Smooth muscle cell (in vitro differentiated cells): ENCODE measurements around the gene RHBDD3. TPM values are rescaled to one million over a fixed set of nuclear protein-coding genes. Genes with fewer than 3 reads are reported as not detected.

Experiments
- DNase-seq: peaks from one replicate; lab custom pipeline; 2025; ENCODE audit not compliant: unreplicated experiment; lab: John Stamatoyannopoulos, UW
- H2AFZ ChIP-seq: fragments of 200-600 bp; sonication (generic); 2 replicates; pipeline ENCODE4 v1.6.0; 2016; ENCODE audit warnings: antibody characterized with exemption, low read depth, mild to moderate bottlenecking
- H3F3A ChIP-seq: fragments of 200-600 bp; sonication (generic); 2 replicates; pipeline ENCODE4 v1.6.0; 2017; ENCODE audit warnings: antibody characterized with exemption, low read depth
- H3K27ac ChIP-seq: fragments of 200-600 bp; sonication (generic); 2 replicates; pipeline ENCODE4 v1.5.1; 2016; ENCODE audit warnings: low read depth, mild to moderate bottlenecking
- H3K27me3 ChIP-seq: fragments of 200-600 bp; sonication (generic); 2 replicates; pipeline ENCODE4 v1.6.1; 2016; ENCODE audit warnings: low read depth, mild to moderate bottlenecking
- H3K36me3 ChIP-seq: fragments of 200-600 bp; sonication (generic); 2 replicates; pipeline ENCODE4 v1.5.1; 2016; ENCODE audit warnings: low read depth
- H3K4me1 ChIP-seq: fragments of 200-600 bp; sonication (generic); 2 replicates; pipeline ENCODE4 v1.5.1; 2016; ENCODE audit warnings: low read depth
- H3K4me2 ChIP-seq: fragments of 200-600 bp; sonication (generic); 2 replicates; pipeline ENCODE4 v1.6.0; 2016; ENCODE audit warnings: mild to moderate bottlenecking
- H3K4me3 ChIP-seq: fragments of 200-600 bp; sonication (generic); 2 replicates; pipeline ENCODE4 v1.5.1; 2016; ENCODE audit warnings: mild to moderate bottlenecking
- H3K79me2 ChIP-seq: fragments of 200-600 bp; sonication (generic); 2 replicates; pipeline ENCODE4 v1.6.0; 2016; ENCODE audit warnings: low read depth, mild to moderate bottlenecking
- H3K9ac ChIP-seq: fragments of 200-600 bp; sonication (generic); 2 replicates; pipeline ENCODE4 v1.6.0; 2016; ENCODE audit warnings: low read depth
- H3K9me3 ChIP-seq: fragments of 200-600 bp; sonication (generic); replicated peaks from 2 replicates; pipeline ENCODE4 v1.5.1; 2016; ENCODE audit warnings: low read depth
- H4K20me1 ChIP-seq: fragments of 200-600 bp; sonication (generic); 2 replicates; pipeline ENCODE4 v1.6.0; 2016; ENCODE audit warnings: low read depth
- CTCF ChIP-seq: fragments of 200-600 bp; sonication (generic); IDR thresholded peaks from 2 replicates; pipeline ENCODE4 v1.5.1; 2017; ENCODE audit warnings: borderline replicate concordance, mild to moderate bottlenecking, antibody characterized with exemption; ENCODE audit not compliant: insufficient read depth, poor library complexity, severe bottlenecking
- WGBS: methylation state at CpG from one replicate; pipeline ENCODE4 v1.1.7; 2016; ENCODE audit warnings: low lambda C conversion rate; 5-methylcytosine and 5-hydroxymethylcytosine counted together
- polyA plus RNA-seq: library from polyadenylated mRNA; unstranded; fragments of >200 nt; fragmentation: Nextera tagmentation; extraction: Ambion mirVana; gene quantifications from 2 replicates; pipeline ENCODE4 v1.2.1, GENCODE V29; 2016
- total RNA-seq: library from RNA; depleted of rRNA; stranded (reverse); fragments of >200 nt; gene quantifications from 2 replicates; pipeline ENCODE4 v1.2.3, GENCODE V29; 2014

RHBDD3 gene
- total and polyA plus RNA-seq, 2 experiments from 2014 or later, result 16.5 to 39.1 TPM

- Histone ChIP-seq H3F3A (no peaks in the 10 kb centered on the region), H3K27me3 (no peaks in the 10 kb centered on the region), H3K36me3 (no peaks in the 10 kb centered on the region), H3K4me3 (no peak overlapping the region), H3K79me2 (no peaks in the 10 kb centered on the region), H3K4me2 (no peak overlapping the region), H3K27ac (no peak overlapping the region), H3K9me3 (no peaks in the 10 kb centered on the region), H3K9ac (no peak overlapping the region), H2AFZ (no peak overlapping the region), H4K20me1 (no peaks in the 10 kb centered on the region), H3K4me1 (no peaks in the 10 kb centered on the region)
- TF ChIP-seq CTCF, result no peak
- 98% methylated on average over 13 of the region's 13 CpGs for WGBS
- DNase-seq, result no peak
Observed at GRCh38 chr22:29260031-29260560, 7.7 kb downstream of the RHBDD3 start.

- no peak for TF ChIP-seq CTCF
- Histone ChIP-seq H3F3A (no peaks in the 10 kb centered on the region), H3K79me2 (no peaks in the 10 kb centered on the region), H3K9ac (no peak overlapping the region), H3K27ac (no peak overlapping the region), H3K36me3 (no peaks in the 10 kb centered on the region), H2AFZ (no peak overlapping the region), H3K4me1 (no peaks in the 10 kb centered on the region), H3K9me3 (no peaks in the 10 kb centered on the region), H4K20me1 (no peaks in the 10 kb centered on the region), H3K27me3 (no peaks in the 10 kb centered on the region), H3K4me2 (no peak overlapping the region), H3K4me3 (no peak overlapping the region)
- WGBS, result 81% methylated on average over 11 of the region's 11 CpGs
- no peak for DNase-seq
Observed at GRCh38 chr22:29259253-29259899, 8.4 kb downstream of the RHBDD3 start.

GRCh38 chr22:29258407-29259252 lies 9.2 kb downstream of the RHBDD3 start:
- no peak overlapping the region for H3K4me3 ChIP-seq
- H3F3A ChIP-seq, result no peaks in the 10 kb centered on the region
- DNase-seq, result no peak
- 97% methylated on average over 17 of the region's 17 CpGs for WGBS
- no peaks in the 10 kb centered on the region for H3K27me3 ChIP-seq
- H3K9ac ChIP-seq, result no peak overlapping the region
- no peaks in the 10 kb centered on the region for H3K9me3 ChIP-seq
- no peaks in the 10 kb centered on the region for H3K79me2 ChIP-seq
- no peaks in the 10 kb centered on the region for H4K20me1 ChIP-seq
- no peaks in the 10 kb centered on the region for H3K36me3 ChIP-seq
- H3K27ac ChIP-seq, result no peak overlapping the region
- no peaks in the 10 kb centered on the region for H3K4me1 ChIP-seq
- no peak overlapping the region for H2AFZ ChIP-seq
- TF ChIP-seq CTCF, result no peak
- H3K4me2 ChIP-seq, result no peak overlapping the region
